RWPE1 (cell line): ENCODE measurements around the gene FHOD3.
"Not testable (repeated sequence)": the region's sequence is repeated elsewhere in the genome, so short reads cannot be mapped to it uniquely, and the experiment has no call there.

ENCODE experiments used
- CTCF ChIA-PET: fragments of 350-600 bp; sonication (Branson Sonifier 250); formaldehyde crosslinking; extraction: SDS; loops from one replicate; lab custom pipeline; 2021; lab: Yijun Ruan, JAX
- POLR2A ChIA-PET: fragments of 400-600 bp; formaldehyde crosslinking; extraction: SDS; loops from one replicate; lab custom pipeline; 2020; ENCODE audit warnings: antibody characterized with exemption; ENCODE audit not compliant: low non-redundant PET; lab: Yijun Ruan, JAX
- DNase-seq: peaks from one replicate; pipeline ENCODE4 v3.0.0; 2012; ENCODE audit warnings: low spot score
- H3K27ac ChIP-seq: fragments of 450-650 bp; 2 replicates; pipeline ENCODE4 v1.5.1; 2017
- TF ChIP-seq, protein P1 (sequence below): fragments of 450-650 bp; conservative IDR thresholded peaks from 2 replicates; pipeline ENCODE4 v1.5.1; 2017; ENCODE audit warnings: low read depth, mild to moderate bottlenecking

The FHOD3 gene

DNA sequence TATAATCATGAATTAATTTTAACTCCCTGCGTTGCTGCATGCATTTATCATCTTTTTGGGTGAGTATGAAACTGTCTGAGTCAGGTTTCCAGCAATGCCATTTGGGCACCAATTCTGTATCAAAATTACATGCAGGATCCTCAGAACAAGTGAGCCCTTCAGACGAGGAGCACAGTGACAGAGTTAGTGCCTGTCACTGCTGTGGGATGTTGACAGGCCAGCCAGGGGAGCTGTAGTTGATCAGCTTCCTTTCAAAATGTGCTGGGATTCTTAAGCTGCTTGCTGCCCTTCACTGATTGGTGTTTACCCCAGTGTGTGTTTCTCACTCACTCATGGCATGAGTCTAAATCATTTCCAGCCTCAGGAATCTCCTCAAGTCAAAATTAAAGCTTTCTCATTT is 422.1 kb downstream of the FHOD3 start:
- TF ChIP-seq, protein P1, sequence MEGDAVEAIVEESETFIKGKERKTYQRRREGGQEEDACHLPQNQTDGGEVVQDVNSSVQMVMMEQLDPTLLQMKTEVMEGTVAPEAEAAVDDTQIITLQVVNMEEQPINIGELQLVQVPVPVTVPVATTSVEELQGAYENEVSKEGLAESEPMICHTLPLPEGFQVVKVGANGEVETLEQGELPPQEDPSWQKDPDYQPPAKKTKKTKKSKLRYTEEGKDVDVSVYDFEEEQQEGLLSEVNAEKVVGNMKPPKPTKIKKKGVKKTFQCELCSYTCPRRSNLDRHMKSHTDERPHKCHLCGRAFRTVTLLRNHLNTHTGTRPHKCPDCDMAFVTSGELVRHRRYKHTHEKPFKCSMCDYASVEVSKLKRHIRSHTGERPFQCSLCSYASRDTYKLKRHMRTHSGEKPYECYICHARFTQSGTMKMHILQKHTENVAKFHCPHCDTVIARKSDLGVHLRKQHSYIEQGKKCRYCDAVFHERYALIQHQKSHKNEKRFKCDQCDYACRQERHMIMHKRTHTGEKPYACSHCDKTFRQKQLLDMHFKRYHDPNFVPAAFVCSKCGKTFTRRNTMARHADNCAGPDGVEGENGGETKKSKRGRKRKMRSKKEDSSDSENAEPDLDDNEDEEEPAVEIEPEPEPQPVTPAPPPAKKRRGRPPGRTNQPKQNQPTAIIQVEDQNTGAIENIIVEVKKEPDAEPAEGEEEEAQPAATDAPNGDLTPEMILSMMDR: no peak
- POLR2A ChIA-PET: no interaction called here
- DNase-seq: no peak
- CTCF ChIA-PET: interaction anchor here (1.0 kb wide), 1 partner anchor 38 kb away, joined by 3 read pairs; no protein-coding TSS in a partner anchor
- no peak overlapping the region for H3K27ac ChIP-seq

DNA sequence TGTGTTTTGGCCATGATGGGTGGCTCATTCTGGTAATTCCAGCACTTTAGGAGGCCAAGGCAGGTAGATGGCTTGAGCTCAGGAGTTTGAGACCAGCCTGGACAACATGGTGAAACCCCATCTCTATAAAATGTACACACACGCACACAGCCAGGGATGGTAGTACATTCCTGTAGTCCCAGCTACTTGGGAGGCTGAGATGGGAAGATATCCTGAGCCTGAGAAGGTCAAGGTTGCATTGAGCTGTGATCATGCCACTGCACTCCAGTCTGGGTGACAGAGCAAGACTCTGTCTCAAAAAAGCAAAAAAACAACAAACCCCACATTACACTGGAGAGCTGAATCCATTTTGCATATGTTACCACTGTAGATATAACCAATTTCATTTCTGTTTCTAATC is 423.8 kb downstream of the FHOD3 start:
- POLR2A ChIA-PET, H3K27ac ChIP-seq, DNase-seq, CTCF ChIA-PET: not testable (repeated sequence)

DNA sequence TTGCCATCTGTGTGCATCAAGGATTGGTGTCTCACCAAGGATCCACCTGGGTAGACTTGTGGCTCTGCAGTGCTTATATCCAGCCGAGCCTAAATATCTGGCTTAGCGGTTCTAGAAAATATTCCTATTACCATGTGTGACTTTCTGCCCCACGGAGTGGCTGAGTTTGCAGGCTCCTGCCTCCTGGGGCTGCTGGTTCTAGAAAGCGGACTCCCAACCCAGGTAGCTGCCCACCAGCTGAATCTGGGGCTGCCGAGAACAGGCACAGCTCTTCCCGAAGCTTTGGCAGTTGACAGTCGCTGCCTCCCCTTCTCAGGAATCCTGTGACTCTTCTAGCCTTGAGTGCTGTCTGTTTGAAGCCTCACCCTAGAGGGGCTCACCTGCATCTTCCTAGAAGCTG is 426.7 kb downstream of the FHOD3 start:
- no peak for DNase-seq
- TF ChIP-seq, protein P1: no peak
- ChIA-PET CTCF (no interaction called here), POLR2A (no interaction called here)
- H3K27ac ChIP-seq: no peak overlapping the region

DNA sequence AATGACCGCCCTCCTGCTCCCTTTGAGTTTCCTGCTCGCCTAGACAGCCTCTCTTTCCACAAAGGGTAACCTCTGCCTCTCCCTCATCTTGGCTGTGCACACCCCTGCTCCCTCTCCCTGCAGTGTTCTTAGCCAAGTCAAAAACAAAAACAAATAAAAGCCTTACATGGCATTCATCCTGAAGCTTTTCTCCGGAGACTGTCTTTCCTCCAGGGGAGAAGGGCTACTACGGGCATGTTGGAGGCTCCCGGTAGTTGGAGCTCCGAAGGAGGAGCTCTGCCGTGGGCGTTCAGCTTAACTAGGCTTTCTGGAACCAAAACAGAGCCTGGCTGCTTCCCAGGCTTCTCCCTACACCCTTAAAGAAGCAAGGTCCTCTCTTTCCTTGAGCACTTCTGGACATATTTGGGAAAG is 427.1 kb downstream of the FHOD3 start:
- no peak for DNase-seq
- CTCF ChIA-PET: no interaction called here
- TF ChIP-seq, protein P1: no peak
- H3K27ac ChIP-seq: no peak overlapping the region
- POLR2A ChIA-PET: no interaction called here

DNA sequence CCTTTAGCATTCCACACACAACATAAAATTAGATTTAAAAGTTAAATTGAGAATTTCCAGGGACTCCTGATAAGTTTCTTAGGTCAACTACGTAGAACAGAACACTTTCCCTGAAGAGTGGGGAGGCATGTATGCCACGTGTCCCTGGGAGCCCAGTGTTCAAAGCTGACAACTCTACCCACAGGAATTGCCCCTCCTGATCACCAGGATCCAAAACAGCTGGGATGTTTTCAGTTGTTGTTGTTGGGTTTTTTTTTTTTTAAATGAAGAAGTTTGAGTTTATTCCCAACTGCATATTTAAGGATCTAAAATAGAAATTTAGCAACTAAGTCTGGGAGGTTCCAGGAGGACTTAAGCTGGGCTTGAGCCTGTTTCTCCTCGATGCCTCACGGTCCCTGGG is 430.8 kb downstream of the FHOD3 start:
- ChIA-PET POLR2A (no interaction called here), CTCF (no interaction called here)
- TF ChIP-seq, protein P1: no peak
- no peak overlapping the region for H3K27ac ChIP-seq
- no peak for DNase-seq

DNA sequence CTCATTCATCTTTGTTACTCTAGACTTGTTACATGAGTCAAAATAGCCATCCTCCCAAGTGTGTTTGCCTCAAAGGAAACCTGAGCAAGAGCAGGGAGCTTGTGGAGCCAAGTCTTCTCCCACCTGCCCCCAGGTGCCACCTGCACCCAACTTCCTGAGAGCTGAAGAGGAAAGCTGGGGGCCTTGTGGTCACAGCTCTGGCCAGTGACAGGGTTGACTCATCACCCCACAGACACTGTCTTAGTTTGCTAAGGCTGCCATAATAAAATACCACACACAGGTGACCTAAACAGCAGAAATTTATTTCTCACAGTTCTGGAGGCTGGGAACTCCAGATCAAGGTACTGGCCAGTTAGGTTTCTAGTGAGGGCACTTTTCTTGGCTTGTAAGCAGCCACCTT is 431.7 kb downstream of the FHOD3 start:
- POLR2A ChIA-PET: no interaction called here
- TF ChIP-seq, protein P1: no peak
- no peak for DNase-seq
- H3K27ac ChIP-seq: no peak overlapping the region
- CTCF ChIA-PET: no interaction called here

DNA sequence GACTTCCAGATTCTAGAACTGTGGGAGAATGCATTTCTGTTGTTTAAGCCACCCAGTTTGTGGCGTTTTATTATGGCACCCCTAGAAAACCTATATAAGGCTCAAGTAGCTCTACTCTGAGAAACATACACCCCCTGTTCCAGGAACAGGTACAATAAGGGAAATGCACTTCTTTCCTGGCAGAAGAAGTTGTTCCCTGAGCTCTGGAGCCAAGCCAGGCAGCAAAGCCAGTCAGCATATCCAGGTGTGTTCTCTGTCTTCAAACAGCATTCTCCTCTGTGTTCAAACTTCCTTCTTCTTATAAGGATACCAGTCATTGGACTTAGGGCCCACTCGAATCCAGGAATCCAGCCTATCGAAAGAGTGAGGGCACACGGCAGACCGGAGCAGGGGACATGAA is 434.8 kb downstream of the FHOD3 start:
- ChIA-PET CTCF (no interaction called here), POLR2A (no interaction called here)
- TF ChIP-seq, protein P1: no peak
- no peak for DNase-seq
- no peak overlapping the region for H3K27ac ChIP-seq
